Fibroblast of lung (primary cell): ENCODE data around the gene GRIN2A. TPM values are rescaled to one million over a fixed set of nuclear protein-coding genes. Genes with fewer than 3 reads are reported as not detected.

Experiments
- DNase-seq, 2 donors: peaks; one replicate each; pipeline versions ENCODE4 v3.0.0 to v3.0.0-alpha.2; 2010; ENCODE audit warnings: low read depth in 2 of 2
- H2AFZ ChIP-seq: 2 replicates; pipeline ENCODE4 v1.5.1; 2012; ENCODE audit warnings: low read length, control low read depth, inconsistent platforms
- H3K27ac ChIP-seq: 2 replicates; pipeline ENCODE4 v1.5.1; 2011; ENCODE audit warnings: low read length, control low read depth; ENCODE audit not compliant: insufficient read depth
- H3K27me3 ChIP-seq: 2 replicates; pipeline ENCODE4 v1.5.1; 2011; ENCODE audit warnings: mild to moderate bottlenecking, low read length; ENCODE audit not compliant: control insufficient read depth, insufficient read depth
- H3K36me3 ChIP-seq: 2 replicates; pipeline ENCODE4 v1.5.1; 2011; ENCODE audit warnings: low read length; ENCODE audit not compliant: control insufficient read depth, insufficient read depth
- H3K4me1 ChIP-seq: 2 replicates; pipeline ENCODE4 v1.5.1; 2011; ENCODE audit warnings: low read length; ENCODE audit not compliant: control insufficient read depth, insufficient read depth; ENCODE audit errors: extremely low read depth
- H3K4me2 ChIP-seq: 2 replicates; pipeline ENCODE4 v1.5.1; 2011; ENCODE audit warnings: low read length, control low read depth; ENCODE audit not compliant: insufficient read depth; ENCODE audit errors: extremely low read depth
- H3K4me3 ChIP-seq, 4 experiments: fragments of 200-600 bp in 1 of 4; sonication (generic) in 1 of 4; replicated peaks in 1 of 4; 2 replicates each; pipeline ENCODE4 v1.5.1; 2011 to 2016; ENCODE audit warnings: low read length in 4 of 4, low read depth in 3 of 4, mild to moderate bottlenecking in 3 of 4, control low read depth in 2 of 4, inconsistent platforms in 1 of 4, mixed read lengths in 1 of 4; ENCODE audit not compliant: insufficient read depth in 1 of 4; ENCODE audit errors: control extremely low read depth in 1 of 4
- H3K79me2 ChIP-seq: 2 replicates; pipeline ENCODE4 v1.5.1; 2012; ENCODE audit warnings: mild to moderate bottlenecking, low read length, inconsistent platforms; ENCODE audit not compliant: control insufficient read depth, insufficient read depth
- H3K9ac ChIP-seq: 2 replicates; pipeline ENCODE4 v1.5.1; 2011; ENCODE audit warnings: mild to moderate bottlenecking, low read length, control low read depth; ENCODE audit not compliant: insufficient read depth
- H3K9me3 ChIP-seq: 2 replicates; pipeline ENCODE4 v1.5.1; 2012; ENCODE audit warnings: low read depth, low read length; ENCODE audit not compliant: control insufficient read depth, insufficient read depth
- H4K20me1 ChIP-seq: 2 replicates; pipeline ENCODE4 v1.5.1; 2011; ENCODE audit warnings: low read length; ENCODE audit not compliant: control insufficient read depth, insufficient read depth; ENCODE audit errors: extremely low read depth
- EZH2 ChIP-seq: IDR thresholded peaks from 2 replicates; pipeline ENCODE4 v1.5.1; 2012; ENCODE audit warnings: low read length, control low read depth, mild to moderate bottlenecking; ENCODE audit errors: missing control alignments
- polyA plus RNA-seq, 2 donors: library from polyadenylated mRNA; depleted of rRNA in 1 of 2; stranded (reverse) in 1 of 2; unstranded in 1 of 2; fragments of >200 nt; gene quantifications; 2 replicates each; pipeline ENCODE4 v1.2.1, GENCODE V29; 2011 to 2012; ENCODE audit warnings: missing spikeins in 1 of 2
- total RNA-seq: library from RNA; depleted of rRNA; stranded (reverse); fragments of >200 nt; gene quantifications from 2 replicates; pipeline ENCODE4 v1.2.1, GENCODE V29; 2014
- TF ChIP-seq, protein P1 (sequence below), 2 donors: IDR thresholded peaks in 1 of 2; conservative IDR thresholded peaks in 1 of 2; 1 replicate in 1 of 2; 2 replicates in 1 of 2; pipeline ENCODE4 v1.5.1; 2011 to 2012; ENCODE audit warnings: low read length in 2 of 2, control low read depth in 1 of 2, inconsistent platforms in 1 of 2, low read depth in 1 of 2, mild to moderate bottlenecking in 1 of 2

Gene GRIN2A
- total and polyA plus RNA-seq, 2 donors (not counting 1 experiment from before 2014, with no cell fraction given), result 0.15 to 0.33 TPM

DNA sequence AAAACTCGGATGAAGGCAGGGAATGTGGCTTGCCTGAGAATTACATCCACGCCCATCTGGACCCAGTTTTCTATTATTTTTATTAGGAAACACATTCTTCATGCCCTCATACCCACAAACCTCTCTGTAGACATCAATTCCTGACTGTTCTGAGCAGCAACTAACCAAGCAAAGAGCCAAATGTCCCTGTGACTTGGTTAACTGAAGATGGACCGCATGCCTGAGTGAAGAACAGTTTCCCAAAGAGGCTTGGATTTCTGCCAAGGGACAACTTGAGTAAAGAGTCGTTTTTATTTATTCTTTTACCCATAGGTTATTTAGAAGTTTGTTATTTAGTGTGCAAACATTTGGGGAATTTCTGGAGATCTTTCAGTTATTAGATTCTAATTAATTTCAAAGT is 259.8 kb downstream of the GRIN2A start:
- TF ChIP-seq EZH2, result no peak
- TF ChIP-seq, protein P1, sequence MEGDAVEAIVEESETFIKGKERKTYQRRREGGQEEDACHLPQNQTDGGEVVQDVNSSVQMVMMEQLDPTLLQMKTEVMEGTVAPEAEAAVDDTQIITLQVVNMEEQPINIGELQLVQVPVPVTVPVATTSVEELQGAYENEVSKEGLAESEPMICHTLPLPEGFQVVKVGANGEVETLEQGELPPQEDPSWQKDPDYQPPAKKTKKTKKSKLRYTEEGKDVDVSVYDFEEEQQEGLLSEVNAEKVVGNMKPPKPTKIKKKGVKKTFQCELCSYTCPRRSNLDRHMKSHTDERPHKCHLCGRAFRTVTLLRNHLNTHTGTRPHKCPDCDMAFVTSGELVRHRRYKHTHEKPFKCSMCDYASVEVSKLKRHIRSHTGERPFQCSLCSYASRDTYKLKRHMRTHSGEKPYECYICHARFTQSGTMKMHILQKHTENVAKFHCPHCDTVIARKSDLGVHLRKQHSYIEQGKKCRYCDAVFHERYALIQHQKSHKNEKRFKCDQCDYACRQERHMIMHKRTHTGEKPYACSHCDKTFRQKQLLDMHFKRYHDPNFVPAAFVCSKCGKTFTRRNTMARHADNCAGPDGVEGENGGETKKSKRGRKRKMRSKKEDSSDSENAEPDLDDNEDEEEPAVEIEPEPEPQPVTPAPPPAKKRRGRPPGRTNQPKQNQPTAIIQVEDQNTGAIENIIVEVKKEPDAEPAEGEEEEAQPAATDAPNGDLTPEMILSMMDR (conservative IDR thresholded peaks at IDR 0.05 in 1 of 2, IDR thresholded peaks at IDR 0.05 in 1 of 2; ENCODE audit: low read depth in 1 of 2, low read length in 2 of 2), result no peak
- H3K9me3 ChIP-seq, result no peaks in the 10 kb centered on the region
- H3K27ac ChIP-seq, result no peak overlapping the region
- H3K4me3 ChIP-seq, result no peak overlapping the region
- H3K4me1 ChIP-seq, result no peaks in the 10 kb centered on the region
- no peak for DNase-seq
- H3K79me2 ChIP-seq, result no peaks in the 10 kb centered on the region
- no peaks in the 10 kb centered on the region for H3K27me3 ChIP-seq
- no peaks in the 10 kb centered on the region for H3K36me3 ChIP-seq
- H4K20me1 ChIP-seq, result no peaks in the 10 kb centered on the region
- no peak overlapping the region for H3K4me2 ChIP-seq
- no peak overlapping the region for H2AFZ ChIP-seq
- H3K9ac ChIP-seq, result no peak overlapping the region

DNA sequence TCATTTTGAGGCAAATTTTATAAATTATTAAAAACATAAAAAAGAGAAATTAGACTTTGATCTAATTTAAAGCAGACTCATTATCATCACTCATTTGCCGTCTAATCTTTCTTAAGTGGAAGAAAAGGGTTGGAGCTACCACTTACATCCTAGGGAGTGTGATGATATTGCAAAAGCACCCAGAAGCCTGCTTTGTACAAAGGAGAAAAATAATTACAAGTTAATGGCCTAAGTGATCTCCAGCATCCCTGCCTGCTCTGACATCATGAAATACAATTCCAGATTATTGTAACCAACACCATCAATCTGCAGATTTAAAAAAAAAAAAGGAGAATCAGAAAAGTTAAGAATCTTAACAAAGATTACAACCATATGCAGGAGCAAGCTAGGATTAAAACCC is 260.2 kb downstream of the GRIN2A start:
- Histone ChIP-seq H3K27me3 (no peaks in the 10 kb centered on the region), H3K9me3 (no peaks in the 10 kb centered on the region), H2AFZ (no peak overlapping the region), H3K27ac (no peak overlapping the region), H3K4me3 (no peak overlapping the region), H3K4me2 (no peak overlapping the region), H4K20me1 (no peaks in the 10 kb centered on the region), H3K36me3 (no peaks in the 10 kb centered on the region), H3K9ac (no peak overlapping the region), H3K79me2 (no peaks in the 10 kb centered on the region), H3K4me1 (no peaks in the 10 kb centered on the region)
- TF ChIP-seq, protein P1 (conservative IDR thresholded peaks at IDR 0.05 in 1 of 2, IDR thresholded peaks at IDR 0.05 in 1 of 2; ENCODE audit: low read depth in 1 of 2, low read length in 2 of 2), result no peak
- TF ChIP-seq EZH2, result no peak
- DNase-seq, result no peak

DNA sequence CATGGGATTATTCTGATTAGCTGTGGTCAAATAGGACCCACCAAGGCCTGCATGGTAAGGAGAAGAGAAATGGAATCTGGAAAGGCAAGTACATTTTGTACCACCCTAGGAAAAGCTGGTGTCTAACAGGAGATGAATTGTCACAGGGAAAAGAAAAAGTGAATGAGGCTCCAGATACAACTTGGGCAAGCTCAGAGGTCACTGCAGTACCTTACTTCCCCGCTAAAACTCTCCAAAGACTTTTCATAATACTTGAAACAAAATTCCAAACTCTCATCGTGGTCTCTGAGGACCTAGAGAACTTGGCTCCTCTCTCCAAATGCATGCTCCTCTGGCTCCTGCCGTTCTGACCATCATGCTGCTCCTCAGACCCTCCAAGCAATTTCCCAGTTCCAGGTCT is 262.8 kb downstream of the GRIN2A start:
- Histone ChIP-seq H3K27ac (no peak overlapping the region), H3K4me1 (no peaks in the 10 kb centered on the region), H3K79me2 (no peaks in the 10 kb centered on the region), H3K27me3 (no peaks in the 10 kb centered on the region), H3K4me3 (no peak overlapping the region), H3K36me3 (no peaks in the 10 kb centered on the region), H3K9ac (no peak overlapping the region), H3K9me3 (no peaks in the 10 kb centered on the region), H2AFZ (no peak overlapping the region), H4K20me1 (no peaks in the 10 kb centered on the region), H3K4me2 (no peak overlapping the region)
- no peak for DNase-seq
- TF ChIP-seq EZH2, result no peak
- TF ChIP-seq, protein P1 (conservative IDR thresholded peaks at IDR 0.05 in 1 of 2, IDR thresholded peaks at IDR 0.05 in 1 of 2; ENCODE audit: low read depth in 1 of 2, low read length in 2 of 2), result no peak
